OCI-LY7 (cell line): Measurements from ENCODE around the gene ZKSCAN1.

Experiments
- CTCF ChIP-seq: fragments of 200-600 bp; sonication (generic); conservative IDR thresholded peaks from 2 replicates; pipeline ENCODE4 v1.5.1; 2014; ENCODE audit warnings: mild to moderate bottlenecking, antibody characterized with exemption, low read length, moderate library complexity, mixed read lengths
- EZH2phosphoT487 ChIP-seq: fragments of 200-600 bp; sonication (generic); IDR thresholded peaks from 2 replicates; pipeline ENCODE4 v1.6.1; 2018; ENCODE audit warnings: low read depth, borderline replicate concordance, mild to moderate bottlenecking, mixed run types, antibody characterized with exemption, low read length, moderate library complexity, mixed read lengths

- no peak for TF ChIP-seq CTCF
- no peak for TF ChIP-seq EZH2phosphoT487
Measured at GRCh38 chr7:100015232-100016214, at the start of gene ZKSCAN1.
